Measurements from ENCODE around the gene BAZ2A. TPM values are rescaled to one million over a fixed set of nuclear protein-coding genes. Genes with fewer than 3 reads are reported as not detected.
"Not testable (repeated sequence)": the region's sequence is repeated elsewhere in the genome, so short reads cannot be mapped to it uniquely, and the experiment has no call there.

Gene BAZ2A
- total RNA-seq, 1 donor, result 57.9 TPM

DNA sequence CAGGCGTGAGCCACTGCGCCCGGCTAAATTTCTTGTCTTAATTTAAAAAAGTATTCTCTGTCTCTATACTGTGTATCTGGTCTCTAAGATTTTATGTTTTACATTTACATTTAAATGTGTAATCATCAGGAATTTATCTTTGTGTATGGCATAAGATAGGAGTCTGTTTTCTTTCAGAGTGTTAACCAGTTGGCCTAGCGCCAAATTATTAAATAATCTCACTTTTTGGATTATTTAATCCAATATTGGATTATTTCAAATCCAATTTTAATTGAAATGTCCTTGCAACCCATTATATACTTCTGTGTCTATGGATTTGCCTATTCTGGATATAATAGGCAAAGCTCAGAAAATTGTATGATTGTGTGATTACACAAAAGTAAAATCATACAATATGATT is 45.0 kb downstream of the BAZ2A start:
- H3K4me3 ChIP-seq (ENCODE audit: low read depth, low read length), result no peak overlapping the region
- no peak for DNase-seq (ENCODE audit: low read depth)
- TF ChIP-seq, protein P1, sequence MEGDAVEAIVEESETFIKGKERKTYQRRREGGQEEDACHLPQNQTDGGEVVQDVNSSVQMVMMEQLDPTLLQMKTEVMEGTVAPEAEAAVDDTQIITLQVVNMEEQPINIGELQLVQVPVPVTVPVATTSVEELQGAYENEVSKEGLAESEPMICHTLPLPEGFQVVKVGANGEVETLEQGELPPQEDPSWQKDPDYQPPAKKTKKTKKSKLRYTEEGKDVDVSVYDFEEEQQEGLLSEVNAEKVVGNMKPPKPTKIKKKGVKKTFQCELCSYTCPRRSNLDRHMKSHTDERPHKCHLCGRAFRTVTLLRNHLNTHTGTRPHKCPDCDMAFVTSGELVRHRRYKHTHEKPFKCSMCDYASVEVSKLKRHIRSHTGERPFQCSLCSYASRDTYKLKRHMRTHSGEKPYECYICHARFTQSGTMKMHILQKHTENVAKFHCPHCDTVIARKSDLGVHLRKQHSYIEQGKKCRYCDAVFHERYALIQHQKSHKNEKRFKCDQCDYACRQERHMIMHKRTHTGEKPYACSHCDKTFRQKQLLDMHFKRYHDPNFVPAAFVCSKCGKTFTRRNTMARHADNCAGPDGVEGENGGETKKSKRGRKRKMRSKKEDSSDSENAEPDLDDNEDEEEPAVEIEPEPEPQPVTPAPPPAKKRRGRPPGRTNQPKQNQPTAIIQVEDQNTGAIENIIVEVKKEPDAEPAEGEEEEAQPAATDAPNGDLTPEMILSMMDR (IDR thresholded peaks at IDR 0.05; ENCODE audit: insufficient read depth, low read depth, low read length), result no peak

DNA sequence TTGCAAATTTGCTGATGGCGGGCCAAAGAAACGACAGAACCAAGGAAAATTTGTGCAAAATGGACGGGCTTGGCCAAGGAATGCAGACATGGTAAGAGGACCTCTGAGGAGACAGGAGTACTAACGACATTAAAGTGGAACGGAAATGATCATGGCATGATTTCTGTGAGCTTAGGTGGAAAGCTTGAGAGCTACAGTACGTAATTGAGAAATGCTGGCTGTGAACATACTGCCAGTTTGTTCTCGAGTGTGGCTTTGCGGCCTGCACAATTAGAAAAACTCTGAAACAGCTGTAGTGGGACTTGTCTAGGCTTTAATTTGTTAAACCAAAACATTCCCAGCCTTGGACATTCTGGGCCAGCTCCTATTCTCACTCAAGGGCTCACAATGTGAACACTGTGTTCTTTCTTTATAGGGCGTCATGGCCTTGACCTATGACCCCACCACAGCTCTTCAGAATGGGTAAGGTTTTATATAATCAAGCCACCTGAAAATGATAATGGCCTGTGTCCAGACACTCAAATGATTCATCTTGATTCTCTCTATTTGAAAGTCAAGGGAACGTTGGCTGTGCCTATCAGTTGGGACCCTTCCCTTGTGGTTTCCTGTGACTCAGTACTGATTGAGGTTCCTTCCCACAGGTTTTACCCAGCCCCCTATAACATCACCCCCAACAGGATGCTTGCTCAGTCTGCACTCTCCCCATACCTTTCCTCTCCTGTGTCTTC is 48.5 kb downstream of the BAZ2A start:
- no peak for DNase-seq (ENCODE audit: low read depth)
- no peak overlapping the region for H3K4me3 ChIP-seq (ENCODE audit: low read depth, low read length)
- TF ChIP-seq, protein P1 (IDR thresholded peaks at IDR 0.05; ENCODE audit: insufficient read depth, low read depth, low read length), result no peak

DNA sequence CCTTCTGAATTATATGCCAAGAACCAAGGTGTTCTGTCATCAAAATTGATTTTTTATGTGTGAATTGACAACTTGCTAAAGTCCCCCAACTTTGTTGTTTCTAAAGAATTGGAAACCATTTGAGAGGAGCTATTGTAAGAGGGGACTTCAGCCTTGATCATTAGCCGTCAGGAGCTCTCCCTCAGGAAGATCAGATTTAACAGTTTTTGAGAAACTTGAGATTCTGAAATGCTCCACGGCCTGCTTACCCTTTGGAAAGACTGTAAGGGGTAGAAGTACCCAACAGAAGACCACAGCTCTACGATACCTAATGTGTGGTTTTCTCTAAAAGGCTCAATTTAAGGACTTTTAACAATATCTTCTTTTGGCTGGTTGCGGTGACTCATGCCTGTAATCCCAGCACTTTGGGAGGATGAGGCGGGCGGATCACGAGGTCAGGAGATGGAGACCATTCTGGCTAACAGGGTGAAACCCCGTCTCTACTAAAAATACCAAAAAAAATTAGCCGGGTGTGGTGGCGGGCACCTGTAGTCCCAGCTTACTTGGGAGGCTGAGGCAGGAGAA is 51.1 kb downstream of the BAZ2A start:
- TF ChIP-seq, protein P1 (IDR thresholded peaks at IDR 0.05; ENCODE audit: insufficient read depth, low read depth, low read length), result no peak
- no peak overlapping the region for H3K4me3 ChIP-seq (ENCODE audit: low read depth, low read length)
- DNase-seq (ENCODE audit: low read depth), result no peak

DNA sequence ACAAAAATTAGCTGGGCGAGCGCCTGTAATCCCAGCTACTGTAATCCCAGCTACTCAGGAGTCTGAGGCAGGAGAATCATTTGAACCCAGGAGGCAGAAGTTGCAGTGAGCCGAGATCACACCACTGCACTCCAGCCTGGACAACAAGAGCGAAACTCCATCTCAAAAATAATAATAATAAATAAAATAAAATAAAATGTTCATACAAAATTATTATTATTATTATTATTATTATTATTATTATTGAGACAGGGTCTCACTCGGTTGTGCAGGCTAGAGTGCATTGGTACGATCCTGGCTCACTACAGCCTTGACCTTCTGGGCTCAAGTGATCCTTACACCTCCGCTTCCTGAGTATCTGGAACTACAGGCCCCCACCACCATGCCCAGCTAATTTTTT is 52.9 kb downstream of the BAZ2A start:
- H3K4me3 ChIP-seq (ENCODE audit: low read depth, low read length); DNase-seq (ENCODE audit: low read depth): not testable (repeated sequence)

DNA sequence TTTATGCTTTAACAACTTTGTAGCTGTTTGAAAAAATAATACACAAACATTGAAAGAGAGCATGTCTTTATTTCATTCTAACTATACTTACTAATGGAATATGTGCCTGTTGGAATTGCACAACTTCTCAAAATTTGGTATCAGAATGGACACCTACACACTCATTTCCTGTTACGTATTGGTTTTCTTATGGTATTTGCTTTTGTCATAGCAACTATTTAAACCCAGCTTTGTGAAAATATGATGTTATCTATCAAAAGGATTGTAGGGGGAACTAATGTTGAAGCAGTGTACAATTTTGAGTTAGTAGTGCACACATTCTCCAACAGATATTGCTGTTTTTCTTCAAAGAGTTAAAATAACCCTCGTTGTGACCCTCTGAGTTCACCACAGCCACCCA is 55.9 kb downstream of the BAZ2A start:
- H3K4me3 ChIP-seq (ENCODE audit: low read depth, low read length), result no peak overlapping the region
- DNase-seq (ENCODE audit: low read depth), result no peak
- TF ChIP-seq, protein P1 (IDR thresholded peaks at IDR 0.05; ENCODE audit: insufficient read depth, low read depth, low read length), result no peak

DNA sequence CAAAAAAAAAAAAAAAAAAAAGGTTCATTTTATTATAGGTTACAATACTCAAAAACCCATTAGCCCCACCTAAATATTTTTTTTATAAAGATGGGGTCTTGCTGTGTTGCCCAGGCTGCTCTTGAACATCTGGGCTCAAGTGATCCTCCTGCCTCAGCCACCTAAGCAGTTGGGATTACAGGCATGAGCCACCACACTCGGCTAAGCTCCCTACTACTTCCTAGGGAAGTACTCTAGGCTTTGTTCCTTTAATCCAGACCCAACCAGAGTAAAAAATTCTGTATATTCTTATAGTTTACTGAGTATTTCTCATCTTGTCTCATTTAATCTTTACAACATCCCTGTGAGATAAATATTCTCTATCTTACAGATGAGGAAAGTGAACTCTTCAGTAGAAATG is 57.8 kb downstream of the BAZ2A start:
- H3K4me3 ChIP-seq (ENCODE audit: low read depth, low read length), result no peak overlapping the region
- TF ChIP-seq, protein P1 (IDR thresholded peaks at IDR 0.05; ENCODE audit: insufficient read depth, low read depth, low read length), result no peak
- DNase-seq (ENCODE audit: low read depth), result no peak

DNA sequence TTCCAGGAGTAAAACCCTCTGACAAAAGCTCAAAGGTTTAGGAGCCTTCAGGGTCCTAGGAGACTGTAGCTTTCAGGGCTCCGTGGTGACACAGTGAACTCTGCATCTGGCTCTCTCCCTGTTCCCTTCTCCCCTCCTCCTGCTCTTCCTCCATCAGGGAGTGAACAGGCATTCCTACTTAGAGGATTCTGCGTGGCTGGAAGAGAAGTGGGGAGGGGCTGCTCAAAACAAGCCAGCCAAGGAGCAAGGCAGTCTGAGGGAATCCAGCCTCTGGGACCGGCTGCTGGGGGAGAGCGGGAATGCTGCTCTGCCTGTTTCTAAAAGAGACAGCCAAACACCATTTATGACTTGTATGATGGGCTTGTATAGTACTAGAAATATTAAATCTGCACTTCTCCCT is 59.0 kb downstream of the BAZ2A start:
- H3K4me3 ChIP-seq (ENCODE audit: low read depth, low read length), result no peak overlapping the region
- no peak for DNase-seq (ENCODE audit: low read depth)
- TF ChIP-seq, protein P1 (IDR thresholded peaks at IDR 0.05; ENCODE audit: insufficient read depth, low read depth, low read length), result no peak
